Ovary (tissue), 3 donors: ENCODE data around the gene CENPK.

Source experiments
- CTCF ChIP-seq, 3 donors: fragments of 450-650 bp in 2 of 3; fragments of 200-600 bp in 1 of 3; IDR thresholded peaks; one replicate each; pipeline versions ENCODE4 v1.5.1 to v1.8.0; 2016 to 2022; ENCODE audit warnings: antibody characterized with exemption in 3 of 3, mild to moderate bottlenecking in 1 of 3
- EP300 ChIP-seq: sonication (generic); formaldehyde crosslinking; IDR thresholded peaks from one replicate; pipeline ENCODE4 v1.6.1; 2017; ENCODE audit warnings: antibody characterized with exemption
- donor health status: DM: no; HTN: no; CAD: no.

DNA sequence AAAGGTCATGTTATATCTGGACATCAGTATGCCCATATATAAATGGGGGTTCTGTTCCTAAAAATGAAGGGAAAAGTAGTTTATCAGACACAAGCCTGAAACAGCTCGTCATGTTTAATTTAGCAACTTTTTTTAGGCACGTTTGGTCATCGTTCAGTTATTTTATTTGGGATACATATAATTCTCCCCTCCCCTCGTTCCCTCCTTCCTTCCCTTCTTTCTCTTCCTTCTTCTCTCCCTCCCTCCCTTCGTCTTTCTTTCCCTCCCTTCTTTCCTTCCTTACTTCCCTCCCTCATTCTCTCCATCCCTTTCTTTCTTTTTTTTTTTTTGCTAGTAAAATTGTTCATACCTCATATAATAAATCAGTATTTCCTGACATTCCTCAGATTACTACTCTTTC lies 3.5 kb upstream of the CENPK start:
- TF ChIP-seq CTCF (IDR thresholded peaks at IDR 0.05) (no peak), EP300 (no peak)
